ENCODE data around the gene TEX13B.

TEX13B gene

DNA sequence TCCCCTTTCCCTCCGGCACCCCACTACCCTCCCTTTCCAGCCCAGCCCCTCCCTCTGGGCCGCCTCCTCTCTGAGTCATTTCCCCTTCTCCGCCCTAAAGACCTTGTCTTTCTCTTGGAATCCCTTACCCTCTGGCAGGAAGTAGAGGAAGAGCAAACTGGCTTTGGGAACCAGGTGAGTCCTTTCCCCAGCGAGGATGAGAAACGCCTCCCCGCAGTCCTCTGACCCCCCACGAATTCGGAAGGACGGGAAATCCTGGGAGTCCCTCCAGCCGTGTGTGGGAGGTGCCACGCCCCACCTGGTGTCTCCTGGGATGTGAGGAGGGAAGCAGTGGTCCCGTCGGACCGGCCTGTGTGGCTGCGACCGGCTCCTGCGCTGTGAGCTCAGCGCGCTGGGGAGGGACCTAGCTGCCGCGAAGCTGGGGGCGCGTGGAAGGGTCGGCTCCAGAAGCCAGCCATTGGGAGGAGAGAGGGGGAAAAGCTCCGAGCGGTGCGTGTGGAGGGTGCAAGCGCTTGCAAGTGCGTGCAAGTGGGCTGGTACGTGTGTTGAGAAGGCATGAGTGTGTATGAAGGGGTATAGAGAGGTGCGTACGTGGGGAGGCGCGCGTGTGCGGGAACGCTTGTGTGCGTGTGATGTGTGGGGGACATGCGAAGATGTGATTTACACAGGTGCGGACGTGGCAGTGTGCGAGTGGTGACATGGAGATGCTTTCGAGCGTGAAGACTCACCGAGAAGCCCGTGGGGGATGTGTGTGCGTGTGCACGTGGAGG, 46.3 kb downstream of the TEX13B start:
- DNase-seq (ENCODE audit: low spot score): no peak

DNA sequence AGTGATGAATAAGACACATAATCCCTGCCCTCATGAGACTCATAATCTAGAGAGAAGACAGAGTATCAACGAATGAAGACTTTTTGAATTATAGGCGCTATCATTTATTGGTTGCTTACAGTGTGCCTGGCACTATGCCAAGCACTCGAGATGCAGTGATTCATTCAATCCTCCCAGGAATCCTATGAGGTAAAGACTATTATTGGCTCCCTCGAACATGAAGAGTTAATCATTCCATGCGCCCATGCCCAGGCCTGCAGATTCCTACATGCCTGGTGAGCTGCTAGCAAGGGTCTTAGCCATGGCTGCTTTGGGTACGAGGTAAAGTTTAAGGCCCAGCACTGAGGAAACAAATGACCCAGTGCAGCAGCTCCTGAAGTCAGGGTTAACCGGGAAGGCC, 47.0 kb downstream of the TEX13B start:
- no peak for DNase-seq (ENCODE audit: low spot score)

DNA sequence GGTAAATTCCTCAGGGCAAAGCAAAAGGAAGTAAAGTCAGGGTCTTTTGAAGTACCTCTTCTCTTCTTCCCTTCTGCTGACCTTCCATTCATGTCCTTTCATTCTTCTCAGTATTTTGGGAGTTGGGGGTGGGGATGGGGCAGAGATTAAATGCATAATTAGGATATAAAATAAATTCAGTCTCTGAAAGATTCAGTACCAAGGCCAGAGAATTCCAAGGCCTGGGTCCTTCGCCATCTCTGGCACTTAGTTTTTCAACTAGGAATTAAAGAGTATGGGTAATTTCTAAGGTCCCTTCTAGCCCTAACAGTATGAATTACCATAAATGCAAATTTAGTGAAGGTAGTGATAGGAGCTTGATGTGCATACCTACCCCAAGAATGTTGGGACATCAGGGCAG, 47.9 kb downstream of the TEX13B start:
- no peak for DNase-seq (ENCODE audit: low spot score)

Data from hematopoietic multipotent progenitor cell treated with erythropoietin and hydrocortisone succinate and interleukin-3 and kit ligand, for 15 days (in vitro differentiated cells).